Ovary (tissue), 3 donors: ENCODE results near the gene GAREM1.

ENCODE experiments used
- EP300 ChIP-seq: sonication (generic); formaldehyde crosslinking; IDR thresholded peaks from one replicate; pipeline ENCODE4 v1.6.1; 2017; ENCODE audit warnings: antibody characterized with exemption
- POLR2A ChIP-seq: fragments of 450-650 bp; IDR thresholded peaks from one replicate; pipeline ENCODE4 v1.6.1; 2017; ENCODE audit warnings: antibody characterized with exemption, mild to moderate bottlenecking, moderate library complexity
- TF ChIP-seq, protein P1 (sequence below), 3 donors: fragments of 450-650 bp in 2 of 3; fragments of 200-600 bp in 1 of 3; IDR thresholded peaks; one replicate each; pipeline versions ENCODE4 v1.5.1 to v1.8.0; 2016 to 2022; ENCODE audit warnings: antibody characterized with exemption in 3 of 3, mild to moderate bottlenecking in 1 of 3
- donor health status: DM: no; HTN: no; CAD: no.

DNA sequence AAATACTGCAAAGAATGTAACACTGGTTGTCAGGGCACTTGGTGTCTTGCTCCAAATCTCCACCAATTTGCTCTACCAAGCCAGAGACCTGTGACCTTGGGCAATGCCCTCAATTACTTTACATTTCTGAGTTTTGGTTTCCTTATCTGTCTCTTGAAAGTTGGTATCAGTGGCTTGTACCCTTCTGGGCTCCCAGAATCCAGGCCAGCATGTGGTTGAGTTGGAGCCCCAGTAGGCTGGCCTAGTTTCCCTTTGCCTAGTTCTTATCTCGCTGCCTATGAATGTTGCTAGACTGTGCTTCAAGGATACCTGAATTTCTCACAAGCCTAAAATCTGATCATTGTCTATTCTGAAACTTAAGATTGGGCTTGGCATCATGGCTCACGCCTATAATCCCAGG is 254.3 kb downstream of the GAREM1 start:
- TF ChIP-seq, protein P1, sequence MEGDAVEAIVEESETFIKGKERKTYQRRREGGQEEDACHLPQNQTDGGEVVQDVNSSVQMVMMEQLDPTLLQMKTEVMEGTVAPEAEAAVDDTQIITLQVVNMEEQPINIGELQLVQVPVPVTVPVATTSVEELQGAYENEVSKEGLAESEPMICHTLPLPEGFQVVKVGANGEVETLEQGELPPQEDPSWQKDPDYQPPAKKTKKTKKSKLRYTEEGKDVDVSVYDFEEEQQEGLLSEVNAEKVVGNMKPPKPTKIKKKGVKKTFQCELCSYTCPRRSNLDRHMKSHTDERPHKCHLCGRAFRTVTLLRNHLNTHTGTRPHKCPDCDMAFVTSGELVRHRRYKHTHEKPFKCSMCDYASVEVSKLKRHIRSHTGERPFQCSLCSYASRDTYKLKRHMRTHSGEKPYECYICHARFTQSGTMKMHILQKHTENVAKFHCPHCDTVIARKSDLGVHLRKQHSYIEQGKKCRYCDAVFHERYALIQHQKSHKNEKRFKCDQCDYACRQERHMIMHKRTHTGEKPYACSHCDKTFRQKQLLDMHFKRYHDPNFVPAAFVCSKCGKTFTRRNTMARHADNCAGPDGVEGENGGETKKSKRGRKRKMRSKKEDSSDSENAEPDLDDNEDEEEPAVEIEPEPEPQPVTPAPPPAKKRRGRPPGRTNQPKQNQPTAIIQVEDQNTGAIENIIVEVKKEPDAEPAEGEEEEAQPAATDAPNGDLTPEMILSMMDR (IDR thresholded peaks at IDR 0.05), result no peak
- TF ChIP-seq POLR2A (no peak), EP300 (no peak)
